A673 (cell line): ENCODE data around the gene ANO2.

Experiments used
- EZH2 ChIP-seq: fragments of 200-600 bp; sonication (generic); IDR thresholded peaks from 2 replicates; pipeline ENCODE4 v1.6.1; 2017; ENCODE audit warnings: borderline replicate concordance, low read depth, mild to moderate bottlenecking, mixed read lengths, antibody characterized with exemption, low read length; ENCODE audit not compliant: poor library complexity, severe bottlenecking
- TF ChIP-seq, protein P1 (sequence below): fragments of 300-800, 200-600 bp; sonication (generic); conservative IDR thresholded peaks from 2 replicates; pipeline ENCODE4 v1.5.1; 2017; ENCODE audit warnings: low read depth, mild to moderate bottlenecking, antibody characterized with exemption, low read length, moderate library complexity, mixed read lengths

DNA sequence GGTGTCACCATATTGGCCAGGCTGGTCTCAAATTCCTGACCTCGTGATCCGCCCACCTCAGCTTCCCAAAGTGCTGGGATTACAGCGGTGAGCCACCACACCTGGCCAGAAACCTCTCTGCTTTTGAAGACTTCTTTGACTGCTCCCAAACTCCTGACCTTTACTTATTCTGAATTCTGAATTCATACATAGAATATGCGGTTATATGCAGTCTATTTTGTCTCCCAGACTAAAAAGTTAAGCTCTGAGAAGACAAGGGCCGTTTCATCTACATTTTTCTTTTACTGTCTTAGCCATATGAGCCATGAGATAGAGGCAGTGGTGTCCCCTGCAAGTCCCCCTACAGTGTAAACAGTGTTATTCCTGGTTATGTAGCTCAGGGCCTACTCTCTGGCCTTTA, 333.9 kb downstream of the ANO2 start:
- TF ChIP-seq EZH2, result no peak
- TF ChIP-seq, protein P1, sequence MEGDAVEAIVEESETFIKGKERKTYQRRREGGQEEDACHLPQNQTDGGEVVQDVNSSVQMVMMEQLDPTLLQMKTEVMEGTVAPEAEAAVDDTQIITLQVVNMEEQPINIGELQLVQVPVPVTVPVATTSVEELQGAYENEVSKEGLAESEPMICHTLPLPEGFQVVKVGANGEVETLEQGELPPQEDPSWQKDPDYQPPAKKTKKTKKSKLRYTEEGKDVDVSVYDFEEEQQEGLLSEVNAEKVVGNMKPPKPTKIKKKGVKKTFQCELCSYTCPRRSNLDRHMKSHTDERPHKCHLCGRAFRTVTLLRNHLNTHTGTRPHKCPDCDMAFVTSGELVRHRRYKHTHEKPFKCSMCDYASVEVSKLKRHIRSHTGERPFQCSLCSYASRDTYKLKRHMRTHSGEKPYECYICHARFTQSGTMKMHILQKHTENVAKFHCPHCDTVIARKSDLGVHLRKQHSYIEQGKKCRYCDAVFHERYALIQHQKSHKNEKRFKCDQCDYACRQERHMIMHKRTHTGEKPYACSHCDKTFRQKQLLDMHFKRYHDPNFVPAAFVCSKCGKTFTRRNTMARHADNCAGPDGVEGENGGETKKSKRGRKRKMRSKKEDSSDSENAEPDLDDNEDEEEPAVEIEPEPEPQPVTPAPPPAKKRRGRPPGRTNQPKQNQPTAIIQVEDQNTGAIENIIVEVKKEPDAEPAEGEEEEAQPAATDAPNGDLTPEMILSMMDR, result no peak
